Esophagus squamous epithelium (tissue), 5 donors: ENCODE data around the gene STK32C. TPM values are rescaled to one million over a fixed set of nuclear protein-coding genes. Genes with fewer than 3 reads are reported as not detected.
"Not testable (repeated sequence)": the region's sequence is repeated elsewhere in the genome, so short reads cannot be mapped to it uniquely, and the experiment has no call there.

ENCODE experiments used
- DNase-seq: peaks from one replicate; lab custom pipeline; 2025; lab: John Stamatoyannopoulos, UW
- H3K27ac ChIP-seq, 4 donors: fragments of 200-600 bp; sonication (generic); one replicate each; pipeline ENCODE4 v1.5.1; 2016 to 2019; ENCODE audit warnings: mild to moderate bottlenecking in 1 of 4
- H3K27me3 ChIP-seq, 4 donors: fragments of 200-600 bp; sonication (generic); 1 replicate in 3 of 4; 2 replicates in 1 of 4; pipeline versions ENCODE4 v1.5.1 to v1.6.0; 2017 to 2021; ENCODE audit warnings: antibody characterized with exemption in 1 of 4
- H3K36me3 ChIP-seq, 3 donors: fragments of 200-600 bp; sonication (generic); one replicate each; pipeline ENCODE4 v1.5.1; 2016 to 2019
- H3K4me1 ChIP-seq, 3 donors: fragments of 200-600 bp; sonication (generic); one replicate each; pipeline ENCODE4 v1.5.1; 2017 to 2019
- H3K4me3 ChIP-seq, 4 donors: fragments of 200-600 bp; sonication (generic); 1 replicate in 3 of 4; 2 replicates in 1 of 4; pipeline ENCODE4 v1.5.1; 2016 to 2019; ENCODE audit warnings: mild to moderate bottlenecking in 2 of 4, moderate library complexity in 1 of 4
- H3K9me3 ChIP-seq, 3 donors: fragments of 200-600 bp; sonication (generic); one replicate each; pipeline ENCODE4 v1.5.1; 2016 to 2019
- POLR2A ChIP-seq, 4 donors: fragments of 450-650 bp; IDR thresholded peaks; one replicate each; pipeline ENCODE4 v1.6.1; 2017; ENCODE audit warnings: antibody characterized with exemption in 4 of 4, mild to moderate bottlenecking in 4 of 4, moderate library complexity in 3 of 4
- WGBS, 2 donors: methylation state at CpG; one replicate each; pipeline ENCODE4 v1.1.5; 2018; 5-methylcytosine and 5-hydroxymethylcytosine counted together
- intact Hi-C: fragments of 100-400 bp; cut with DNase I; formaldehyde crosslinking; loops from one replicate; pipeline ENCODE4 v1.15.0; 2022
- total RNA-seq, 4 donors: library from RNA; depleted of rRNA; stranded (reverse); fragments of >200 nt; gene quantifications; one replicate each; pipeline ENCODE4 v1.1.0, GENCODE V29; 2016
- TF ChIP-seq, protein P1 (sequence below), 6 experiments: fragments of 450-650 bp in 4 of 6; fragments of 200-600 bp in 2 of 6; sonication (generic) in 2 of 6; IDR thresholded peaks; one replicate each; pipeline ENCODE4 v1.5.1; 2016 to 2019; ENCODE audit warnings: antibody characterized with exemption in 6 of 6, mild to moderate bottlenecking in 4 of 6, moderate library complexity in 4 of 6
- donor health status: DM: yes; HTN: yes; CAD: no.

Gene STK32C
- total RNA-seq, 4 donors from 2014 or later = 2.3 to 5.5 (median 2.6) TPM

DNA sequence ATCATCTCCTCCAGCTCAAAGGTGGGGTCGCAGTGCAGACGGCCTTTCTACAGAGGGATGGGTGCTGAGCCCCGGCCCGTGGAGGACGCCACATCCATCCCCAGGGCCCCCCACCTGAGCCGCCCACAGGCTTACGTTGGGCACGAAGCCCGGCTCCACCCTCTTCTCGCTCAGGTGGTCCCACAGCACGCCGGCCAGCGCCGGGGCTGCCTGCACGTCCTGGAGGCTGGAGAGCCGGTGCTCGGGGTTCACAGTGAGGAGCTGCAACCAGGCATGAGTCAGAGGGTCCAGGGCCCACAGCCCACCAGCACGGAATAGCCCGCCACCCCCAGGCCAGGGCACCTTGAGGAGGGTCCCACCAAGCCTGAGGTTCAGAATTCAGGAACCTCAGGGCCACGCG lies 85.0 kb downstream of the STK32C start:
- H3K27me3 ChIP-seq = no peaks in the 10 kb centered on the region
- H3K27ac ChIP-seq = no peak overlapping the region
- 0% methylated on average over 2 of the region's 21 CpGs; no CpG with 5 or more reads in 1 of the 2 donors for WGBS, 2 donors
- H3K36me3 ChIP-seq = no peaks in the 10 kb centered on the region
- H3K4me3 ChIP-seq = no peak overlapping the region
- intact Hi-C loops = loop anchor here (5.0 kb wide), 2 partner anchors 125 to 235 kb away; no protein-coding TSS in a partner anchor
- H3K4me1 ChIP-seq = peaks cover 0 to 8% (median 0%) of the 10 kb centered on the region in 3 donors
- TF ChIP-seq, protein P1, sequence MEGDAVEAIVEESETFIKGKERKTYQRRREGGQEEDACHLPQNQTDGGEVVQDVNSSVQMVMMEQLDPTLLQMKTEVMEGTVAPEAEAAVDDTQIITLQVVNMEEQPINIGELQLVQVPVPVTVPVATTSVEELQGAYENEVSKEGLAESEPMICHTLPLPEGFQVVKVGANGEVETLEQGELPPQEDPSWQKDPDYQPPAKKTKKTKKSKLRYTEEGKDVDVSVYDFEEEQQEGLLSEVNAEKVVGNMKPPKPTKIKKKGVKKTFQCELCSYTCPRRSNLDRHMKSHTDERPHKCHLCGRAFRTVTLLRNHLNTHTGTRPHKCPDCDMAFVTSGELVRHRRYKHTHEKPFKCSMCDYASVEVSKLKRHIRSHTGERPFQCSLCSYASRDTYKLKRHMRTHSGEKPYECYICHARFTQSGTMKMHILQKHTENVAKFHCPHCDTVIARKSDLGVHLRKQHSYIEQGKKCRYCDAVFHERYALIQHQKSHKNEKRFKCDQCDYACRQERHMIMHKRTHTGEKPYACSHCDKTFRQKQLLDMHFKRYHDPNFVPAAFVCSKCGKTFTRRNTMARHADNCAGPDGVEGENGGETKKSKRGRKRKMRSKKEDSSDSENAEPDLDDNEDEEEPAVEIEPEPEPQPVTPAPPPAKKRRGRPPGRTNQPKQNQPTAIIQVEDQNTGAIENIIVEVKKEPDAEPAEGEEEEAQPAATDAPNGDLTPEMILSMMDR (IDR thresholded peaks at IDR 0.05) = no peak
- TF ChIP-seq POLR2A (IDR thresholded peaks at IDR 0.05) = no peak
- no peak for DNase-seq
- H3K9me3 ChIP-seq = no peaks in the 10 kb centered on the region

- H3K4me3 ChIP-seq, H3K4me1 ChIP-seq, H3K9me3 ChIP-seq, H3K27me3 ChIP-seq, DNase-seq, H3K36me3 ChIP-seq, H3K27ac ChIP-seq: not testable (repeated sequence)
- intact Hi-C loops = loop anchor here (5.0 kb wide), 2 partner anchors 126 to 236 kb away; no protein-coding TSS in a partner anchor
- WGBS, 2 donors = 80 to 86% methylated on average over 3 to 14 of the region's 18 CpGs
Measured at GRCh38 chr10:132220996-132221395, 86.8 kb downstream of the STK32C start.

DNA sequence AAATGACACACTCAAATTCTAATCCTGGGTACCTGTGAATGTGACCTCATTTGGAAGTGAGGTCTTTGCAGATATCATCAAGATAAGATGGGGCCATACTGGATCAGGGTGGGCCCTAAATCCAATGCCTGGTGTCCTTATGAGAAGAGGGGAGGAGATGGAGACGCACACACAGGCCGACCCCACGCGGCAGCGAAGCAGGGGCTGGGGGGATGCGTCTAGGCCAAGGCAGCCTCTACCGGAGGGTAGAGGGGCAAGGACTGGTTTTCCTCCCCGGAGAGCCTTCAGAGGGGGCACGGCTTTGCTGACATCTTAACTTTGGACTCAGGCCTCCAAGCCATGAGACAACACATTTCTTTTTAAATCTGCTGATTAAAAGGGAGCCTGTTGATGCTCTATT lies 87.7 kb downstream of the STK32C start:
- TF ChIP-seq, protein P1 (IDR thresholded peaks at IDR 0.05) = no peak
- TF ChIP-seq POLR2A (IDR thresholded peaks at IDR 0.05) = no peak
- Histone ChIP-seq H3K27me3 (no peaks in the 10 kb centered on the region), H3K4me1 (peaks cover 0 to 8% (median 0%) of the 10 kb centered on the region in 3 donors), H3K4me3 (no peak overlapping the region), H3K9me3 (peaks cover 0 to 13% (median 5%) of the 10 kb centered on the region in 3 donors), H3K27ac (no peak overlapping the region), H3K36me3 (no peaks in the 10 kb centered on the region)
- 95% methylated on average over 8 to 9 of the region's 9 CpGs for WGBS, 2 donors
- intact Hi-C loops = loop anchor here (5.0 kb wide), 2 partner anchors 127 to 237 kb away; no protein-coding TSS in a partner anchor
- DNase-seq = no peak

DNA sequence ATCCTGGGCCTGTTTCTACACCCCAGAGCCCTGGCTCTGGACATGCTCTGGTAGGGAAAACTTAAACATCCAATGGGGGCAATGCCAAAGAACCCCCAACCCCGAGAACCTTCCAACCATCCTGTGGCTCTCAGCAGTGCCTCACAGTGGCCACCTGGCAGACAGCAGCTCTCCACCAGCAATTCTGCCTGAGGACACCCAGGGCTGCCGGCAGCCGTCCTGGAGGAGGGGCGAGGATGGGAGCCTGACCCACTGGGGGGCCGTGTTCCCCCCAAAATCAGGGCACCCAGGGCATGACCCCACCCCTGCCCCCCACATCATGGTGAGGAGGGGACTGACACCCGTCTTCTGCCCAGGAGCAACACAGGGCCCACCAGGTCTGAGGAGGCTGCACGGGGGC lies 88.3 kb downstream of the STK32C start:
- Histone ChIP-seq H3K27me3 (no peaks in the 10 kb centered on the region), H3K4me1 (peaks cover 0 to 8% (median 0%) of the 10 kb centered on the region in 3 donors), H3K36me3 (no peaks in the 10 kb centered on the region), H3K9me3 (peaks cover 0 to 16% (median 5%) of the 10 kb centered on the region in 3 donors), H3K4me3 (no peak overlapping the region), H3K27ac (no peak overlapping the region)
- DNase-seq = no peak
- WGBS, 2 donors = no CpG with 5 or more reads among the region's 7 CpGs
- intact Hi-C loops = no loop called here
- TF ChIP-seq POLR2A (IDR thresholded peaks at IDR 0.05) = no peak
- TF ChIP-seq, protein P1 (IDR thresholded peaks at IDR 0.05) = peak in 1 of 6 experiments; percentile 20

DNA sequence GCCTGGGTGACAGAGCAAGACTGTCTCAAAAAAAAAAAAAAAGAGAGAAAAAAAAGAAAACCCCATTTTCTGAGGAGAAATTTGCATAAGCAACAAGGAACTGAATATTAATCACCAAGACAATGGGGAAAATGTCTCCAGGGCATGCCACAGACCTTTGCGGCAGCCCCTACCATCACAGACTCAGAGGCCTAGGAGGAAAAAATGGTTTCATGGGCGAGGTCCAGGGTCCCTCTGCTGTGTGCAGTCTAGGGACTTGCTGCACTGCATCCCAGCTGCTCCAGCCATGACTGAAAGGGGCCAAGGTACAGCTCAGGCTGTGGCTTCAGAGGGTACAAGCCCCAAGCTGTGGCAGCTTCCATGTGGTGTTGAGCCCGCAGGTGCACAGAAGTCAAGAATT lies 91.3 kb downstream of the STK32C start:
- intact Hi-C loops, H3K4me1 ChIP-seq, DNase-seq, H3K36me3 ChIP-seq, H3K4me3 ChIP-seq, H3K27ac ChIP-seq, H3K27me3 ChIP-seq: not testable (repeated sequence)
- peaks cover 0 to 23% (median 5%) of the 10 kb centered on the region in 3 donors for H3K9me3 ChIP-seq
- WGBS, 2 donors = 58 to 90% methylated on average over 2 of the region's 3 CpGs

GRCh38 chr10:132213917-132214316 lies 93.8 kb downstream of the STK32C start:
- TF ChIP-seq, protein P1 (IDR thresholded peaks at IDR 0.05) = no peak
- no peak for TF ChIP-seq POLR2A (IDR thresholded peaks at IDR 0.05)
- Histone ChIP-seq H3K4me3 (no peak overlapping the region), H3K4me1 (no peaks in the 10 kb centered on the region), H3K9me3 (peaks cover 0 to 23% (median 5%) of the 10 kb centered on the region in 3 donors), H3K27ac (no peak overlapping the region), H3K36me3 (no peaks in the 10 kb centered on the region), H3K27me3 (no peaks in the 10 kb centered on the region)
- 51 to 54% methylated on average over 4 of the region's 4 CpGs for WGBS, 2 donors
- DNase-seq = no peak
- intact Hi-C loops = no loop called here
